Neural cell (in vitro differentiated cells): ENCODE measurements around the gene GSTCD. TPM values are rescaled to one million over a fixed set of nuclear protein-coding genes. Genes with fewer than 3 reads are reported as not detected.

ENCODE experiments used
- H2AFZ ChIP-seq: fragments of 200-600, 300-800 bp; sonication (generic), shearing (Covaris generic); 2 replicates; pipeline ENCODE4 v1.6.0; 2014; ENCODE audit warnings: low read depth, mild to moderate bottlenecking, antibody characterized with exemption, low read length, moderate library complexity
- H3F3A ChIP-seq: fragments of 200-600 bp; shearing (Covaris generic); 2 replicates; pipeline ENCODE4 v1.6.1; 2016; ENCODE audit warnings: mild to moderate bottlenecking, moderate library complexity, mixed read lengths, antibody characterized with exemption, low read length; ENCODE audit not compliant: insufficient read depth, poor library complexity, severe bottlenecking
- H3K27ac ChIP-seq: fragments of 200-600, 300-800 bp; sonication (generic), shearing (Covaris generic); 2 replicates; pipeline ENCODE4 v1.5.1; 2014; ENCODE audit warnings: mild to moderate bottlenecking, low read length, moderate library complexity
- H3K27me3 ChIP-seq: fragments of 300-800, 200-600 bp; sonication (generic), shearing (Covaris generic); 2 replicates; pipeline ENCODE4 v1.6.0; 2014; ENCODE audit warnings: mild to moderate bottlenecking, low read depth, low read length, moderate library complexity; ENCODE audit not compliant: insufficient read depth
- H3K36me3 ChIP-seq: fragments of 300-800, 200-600 bp; sonication (generic), shearing (Covaris generic); 2 replicates; pipeline ENCODE4 v1.5.1; 2014; ENCODE audit warnings: mild to moderate bottlenecking, antibody characterized with exemption, low read length, moderate library complexity; ENCODE audit not compliant: insufficient read depth
- H3K4me2 ChIP-seq: fragments of 300-800, 200-600 bp; sonication (generic), shearing (Covaris generic); 2 replicates; pipeline ENCODE4 v1.6.0; 2014; ENCODE audit warnings: mild to moderate bottlenecking, low read length
- H3K4me3 ChIP-seq: fragments of 300-800, 200-600 bp; sonication (generic), shearing (Covaris generic); 2 replicates; pipeline ENCODE4 v1.5.1; 2014; ENCODE audit warnings: mild to moderate bottlenecking, low read length, moderate library complexity
- H3K79me2 ChIP-seq: fragments of 200-600 bp; shearing (Covaris generic); replicated peaks from 2 replicates; pipeline ENCODE4 v1.6.0; 2014; ENCODE audit warnings: mild to moderate bottlenecking, low read length, moderate library complexity; ENCODE audit not compliant: insufficient read depth
- H3K9ac ChIP-seq: fragments of 300-800, 200-600 bp; sonication (generic), shearing (Covaris generic); 2 replicates; pipeline ENCODE4 v1.6.1; 2016; ENCODE audit warnings: mild to moderate bottlenecking, low read length, mixed read lengths
- H3K9me2 ChIP-seq: fragments of 200-600 bp; shearing (Covaris generic); 2 replicates; pipeline ENCODE4 v1.6.1; 2016; ENCODE audit warnings: mild to moderate bottlenecking, low read length, mixed read lengths; ENCODE audit not compliant: insufficient read depth
- H3K9me3 ChIP-seq: fragments of 200-600, 300-800 bp; sonication (generic), shearing (Covaris generic); 2 replicates; pipeline ENCODE4 v1.6.1; 2016; ENCODE audit warnings: mild to moderate bottlenecking, mixed run types, low read length, moderate library complexity, mixed read lengths
- H4K20me1 ChIP-seq: fragments of 200-600 bp; shearing (Covaris generic); 2 replicates; pipeline ENCODE4 v1.6.1; 2016; ENCODE audit warnings: mild to moderate bottlenecking, mixed run types; ENCODE audit not compliant: insufficient read depth
- EP300 ChIP-seq: fragments of 450-650 bp; conservative IDR thresholded peaks from 2 replicates; pipeline ENCODE4 v1.6.1; 2014; ENCODE audit warnings: antibody characterized with exemption, mild to moderate bottlenecking, moderate library complexity; ENCODE audit not compliant: poor library complexity, severe bottlenecking
- EZH2 ChIP-seq: fragments of 200-600, 300-800 bp; shearing (Covaris generic), sonication (generic); IDR thresholded peaks from 2 replicates; pipeline ENCODE4 v1.6.1; 2014; ENCODE audit warnings: antibody characterized with exemption, low read length, borderline replicate concordance, mild to moderate bottlenecking; ENCODE audit not compliant: insufficient read depth, poor library complexity, severe bottlenecking
- MXI1 ChIP-seq: fragments of 450-650 bp; conservative IDR thresholded peaks from 2 replicates; pipeline ENCODE4 v1.6.1; 2014; ENCODE audit warnings: antibody characterized with exemption, mild to moderate bottlenecking; ENCODE audit not compliant: poor library complexity, severe bottlenecking
- POLR2AphosphoS5 ChIP-seq: IDR thresholded peaks from 2 replicates; pipeline ENCODE4 v1.6.1; 2012
- RAD21 ChIP-seq: fragments of 450-650 bp; conservative IDR thresholded peaks from 2 replicates; pipeline ENCODE4 v1.6.1; 2014; ENCODE audit warnings: antibody characterized with exemption, mild to moderate bottlenecking, moderate library complexity
- SMC3 ChIP-seq: fragments of 450-650 bp; conservative IDR thresholded peaks from 2 replicates; pipeline ENCODE4 v1.6.1; 2014; ENCODE audit warnings: antibody characterized with exemption, mild to moderate bottlenecking, moderate library complexity; ENCODE audit not compliant: poor library complexity
- TAF1 ChIP-seq: IDR thresholded peaks from 2 replicates; pipeline ENCODE4 v1.6.1; 2012; ENCODE audit warnings: low read depth
- polyA plus RNA-seq: library from polyadenylated mRNA; depleted of rRNA; stranded (reverse); fragments of >200 nt; gene quantifications from 2 replicates; pipeline ENCODE4 v1.2.3, GENCODE V29; 2014
- TF ChIP-seq, protein P1 (sequence below): fragments of 450-650 bp; IDR thresholded peaks from 2 replicates; pipeline ENCODE4 v1.5.1; 2014; ENCODE audit warnings: antibody characterized with exemption, mild to moderate bottlenecking, moderate library complexity; ENCODE audit not compliant: poor library complexity, severe bottlenecking
- TF ChIP-seq, protein P2 (sequence below): IDR thresholded peaks from 2 replicates; pipeline ENCODE4 v1.6.1; 2012; ENCODE audit warnings: borderline replicate concordance

The GSTCD gene
- polyA plus RNA-seq, 1 donor from 2014 or later: 15.1 TPM

DNA sequence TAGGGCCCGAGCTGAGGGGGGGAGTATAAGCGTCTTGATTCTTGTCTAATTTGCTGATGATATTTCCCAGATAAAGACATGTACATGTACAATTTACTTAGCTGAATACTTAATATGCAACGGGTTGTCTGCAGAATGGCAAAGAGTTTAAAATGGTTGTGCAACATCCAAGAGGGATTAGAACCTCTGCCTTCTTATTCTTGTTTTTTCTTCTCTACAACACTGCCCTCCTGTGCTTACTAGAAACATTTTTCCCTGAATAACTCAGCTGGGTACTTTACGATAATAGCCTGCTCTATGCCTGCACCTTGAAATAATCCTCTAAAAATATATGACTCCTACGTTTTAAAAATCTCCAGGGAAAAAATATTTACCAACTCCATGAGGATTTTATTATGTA, 41.9 kb upstream of the GSTCD start:
- TF ChIP-seq RAD21 (peak; percentile 68), EZH2 (no peak), EP300 (no peak), POLR2AphosphoS5 (no peak), SMC3 (peak; percentile 56), MXI1 (no peak), TAF1 (no peak)
- TF ChIP-seq, protein P1, sequence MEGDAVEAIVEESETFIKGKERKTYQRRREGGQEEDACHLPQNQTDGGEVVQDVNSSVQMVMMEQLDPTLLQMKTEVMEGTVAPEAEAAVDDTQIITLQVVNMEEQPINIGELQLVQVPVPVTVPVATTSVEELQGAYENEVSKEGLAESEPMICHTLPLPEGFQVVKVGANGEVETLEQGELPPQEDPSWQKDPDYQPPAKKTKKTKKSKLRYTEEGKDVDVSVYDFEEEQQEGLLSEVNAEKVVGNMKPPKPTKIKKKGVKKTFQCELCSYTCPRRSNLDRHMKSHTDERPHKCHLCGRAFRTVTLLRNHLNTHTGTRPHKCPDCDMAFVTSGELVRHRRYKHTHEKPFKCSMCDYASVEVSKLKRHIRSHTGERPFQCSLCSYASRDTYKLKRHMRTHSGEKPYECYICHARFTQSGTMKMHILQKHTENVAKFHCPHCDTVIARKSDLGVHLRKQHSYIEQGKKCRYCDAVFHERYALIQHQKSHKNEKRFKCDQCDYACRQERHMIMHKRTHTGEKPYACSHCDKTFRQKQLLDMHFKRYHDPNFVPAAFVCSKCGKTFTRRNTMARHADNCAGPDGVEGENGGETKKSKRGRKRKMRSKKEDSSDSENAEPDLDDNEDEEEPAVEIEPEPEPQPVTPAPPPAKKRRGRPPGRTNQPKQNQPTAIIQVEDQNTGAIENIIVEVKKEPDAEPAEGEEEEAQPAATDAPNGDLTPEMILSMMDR: peak; percentile 53
- TF ChIP-seq, protein P2, sequence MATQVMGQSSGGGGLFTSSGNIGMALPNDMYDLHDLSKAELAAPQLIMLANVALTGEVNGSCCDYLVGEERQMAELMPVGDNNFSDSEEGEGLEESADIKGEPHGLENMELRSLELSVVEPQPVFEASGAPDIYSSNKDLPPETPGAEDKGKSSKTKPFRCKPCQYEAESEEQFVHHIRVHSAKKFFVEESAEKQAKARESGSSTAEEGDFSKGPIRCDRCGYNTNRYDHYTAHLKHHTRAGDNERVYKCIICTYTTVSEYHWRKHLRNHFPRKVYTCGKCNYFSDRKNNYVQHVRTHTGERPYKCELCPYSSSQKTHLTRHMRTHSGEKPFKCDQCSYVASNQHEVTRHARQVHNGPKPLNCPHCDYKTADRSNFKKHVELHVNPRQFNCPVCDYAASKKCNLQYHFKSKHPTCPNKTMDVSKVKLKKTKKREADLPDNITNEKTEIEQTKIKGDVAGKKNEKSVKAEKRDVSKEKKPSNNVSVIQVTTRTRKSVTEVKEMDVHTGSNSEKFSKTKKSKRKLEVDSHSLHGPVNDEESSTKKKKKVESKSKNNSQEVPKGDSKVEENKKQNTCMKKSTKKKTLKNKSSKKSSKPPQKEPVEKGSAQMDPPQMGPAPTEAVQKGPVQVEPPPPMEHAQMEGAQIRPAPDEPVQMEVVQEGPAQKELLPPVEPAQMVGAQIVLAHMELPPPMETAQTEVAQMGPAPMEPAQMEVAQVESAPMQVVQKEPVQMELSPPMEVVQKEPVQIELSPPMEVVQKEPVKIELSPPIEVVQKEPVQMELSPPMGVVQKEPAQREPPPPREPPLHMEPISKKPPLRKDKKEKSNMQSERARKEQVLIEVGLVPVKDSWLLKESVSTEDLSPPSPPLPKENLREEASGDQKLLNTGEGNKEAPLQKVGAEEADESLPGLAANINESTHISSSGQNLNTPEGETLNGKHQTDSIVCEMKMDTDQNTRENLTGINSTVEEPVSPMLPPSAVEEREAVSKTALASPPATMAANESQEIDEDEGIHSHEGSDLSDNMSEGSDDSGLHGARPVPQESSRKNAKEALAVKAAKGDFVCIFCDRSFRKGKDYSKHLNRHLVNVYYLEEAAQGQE: no peak
- Histone ChIP-seq H4K20me1 (no peaks in the 10 kb centered on the region), H2AFZ (no peak overlapping the region)

DNA sequence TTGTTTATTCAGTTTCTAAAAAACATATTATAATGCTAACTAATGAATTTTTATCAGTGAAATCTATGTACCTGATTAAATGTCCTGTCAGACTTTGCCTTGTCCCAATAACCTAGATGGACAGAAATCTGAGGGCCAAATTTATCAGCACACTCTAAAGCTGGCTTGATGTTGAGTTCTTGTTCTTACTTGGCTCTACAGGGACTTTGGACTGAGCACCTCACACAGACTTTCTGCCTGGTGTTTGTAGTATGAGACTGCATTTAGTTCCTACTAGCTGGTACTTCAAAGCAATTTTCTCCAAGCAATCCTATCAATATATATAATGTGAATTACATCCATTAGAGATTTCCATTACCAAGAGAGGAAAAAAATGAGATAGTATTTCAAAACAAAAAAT, 37.9 kb upstream of the GSTCD start:
- H3K9ac ChIP-seq: no peak overlapping the region
- H3F3A ChIP-seq: no peaks in the 10 kb centered on the region
- no peak overlapping the region for H3K4me3 ChIP-seq

More for the DNA sequence above, 41.9 kb upstream of the GSTCD start:
- no peaks in the 10 kb centered on the region for H3K27me3 ChIP-seq
- H3K27ac ChIP-seq: no peak overlapping the region
- no peak overlapping the region for H3K4me2 ChIP-seq
- H3K36me3 ChIP-seq: no peaks in the 10 kb centered on the region
- no peak overlapping the region for H3K4me3 ChIP-seq
- no peak overlapping the region for H3K9ac ChIP-seq
- H3K9me3 ChIP-seq: no peaks in the 10 kb centered on the region
- no peaks in the 10 kb centered on the region for H3K9me2 ChIP-seq
- H3F3A ChIP-seq: no peaks in the 10 kb centered on the region
- H3K79me2 ChIP-seq: no peaks in the 10 kb centered on the region

More for the DNA sequence above, 37.9 kb upstream of the GSTCD start:
- no peak overlapping the region for H2AFZ ChIP-seq
- no peaks in the 10 kb centered on the region for H3K9me2 ChIP-seq
- TF ChIP-seq, protein P2: no peak
- no peak for TF ChIP-seq EZH2
- TF ChIP-seq RAD21: no peak
- TF ChIP-seq, protein P1: no peak
- no peak for TF ChIP-seq EP300
- no peak for TF ChIP-seq SMC3
- no peak for TF ChIP-seq POLR2AphosphoS5
- no peak for TF ChIP-seq TAF1
- TF ChIP-seq MXI1: no peak
- H3K36me3 ChIP-seq: no peaks in the 10 kb centered on the region
- H3K9me3 ChIP-seq: no peaks in the 10 kb centered on the region
- H3K27me3 ChIP-seq: no peaks in the 10 kb centered on the region
- no peaks in the 10 kb centered on the region for H3K79me2 ChIP-seq
- no peak overlapping the region for H3K4me2 ChIP-seq
- no peaks in the 10 kb centered on the region for H4K20me1 ChIP-seq
- H3K27ac ChIP-seq: no peak overlapping the region
